Stimulated activated CD8-positive, alpha-beta memory T cell treated with anti-CD3 and anti-CD28 coated beads, Interleukin-15, amount 100 ng/mL, for 24 hours (primary cell): ENCODE measurements around the gene BAD.

Source experiments
- DNase-seq: peaks from one replicate; pipeline ENCODE4 v3.0.0-alpha.2; 2020; ENCODE audit warnings: low read depth

The BAD gene

GRCh38 chr11:64296236-64296635 lies 11.8 kb upstream of the BAD start:
- no peak for DNase-seq

GRCh38 chr11:64295760-64296159 lies 11.3 kb upstream of the BAD start:
- DNase-seq = no peak

- no peak for DNase-seq
These were observed 10.3 kb upstream of the BAD start for GRCh38 chr11:64294774-64295173.

GRCh38 chr11:64292460-64293254 lies 8.2 kb upstream of the BAD start:
- no peak for DNase-seq

- DNase-seq = no peak
These were observed 7.4 kb upstream of the BAD start for GRCh38 chr11:64291752-64292459.

GRCh38 chr11:64291262-64291751 lies 6.8 kb upstream of the BAD start, which contains the start of gene KCNK4:
KCNK4 (plus strand) TSS chr11:64291302; CDS start chr11:64293019, 1,717 bp downstream.
- no peak for DNase-seq

GRCh38 chr11:64290352-64291261 lies 6.1 kb upstream of the BAD start:
- DNase-seq = no peak

- no peak for DNase-seq
These were observed 4.6 kb upstream of the BAD start for GRCh38 chr11:64289002-64289564.

GRCh38 chr11:64288353-64288750 lies 3.9 kb upstream of the BAD start:
- DNase-seq = no peak

GRCh38 chr11:64287676-64288352 lies 3.3 kb upstream of the BAD start:
- no peak for DNase-seq

- DNase-seq = no peak
These were observed 2.3 kb upstream of the BAD start for GRCh38 chr11:64286801-64287159.

GRCh38 chr11:64285885-64286800 lies 1.7 kb upstream of the BAD start:
- no peak for DNase-seq

GRCh38 chr11:64284962-64285884 lies 758 bp upstream of the BAD start, which contains the start of gene GPR137:
GPR137 (plus strand) TSS chr11:64285848; CDS start chr11:64286525, 677 bp downstream.
- DNase-seq = peak; percentile 95

GRCh38 chr11:64283092-64283491 lies 1.4 kb downstream of the BAD start:
- no peak for DNase-seq

GRCh38 chr11:64281957-64282770 lies 2.3 kb downstream of the BAD start:
- no peak for DNase-seq

- no peak for DNase-seq
These were observed 5.8 kb downstream of the BAD start for GRCh38 chr11:64278576-64279190.

- DNase-seq = no peak
These were observed 7.6 kb downstream of the BAD start for GRCh38 chr11:64276653-64277431.
